Adrenal gland (tissue), 5 donors: ENCODE results near the gene PTMA.

Experiments
- POLR2A ChIP-seq, 2 donors: fragments of 450-650 bp; IDR thresholded peaks; one replicate each; pipeline ENCODE4 v1.6.1; 2017; ENCODE audit warnings: antibody characterized with exemption in 2 of 2, mild to moderate bottlenecking in 2 of 2, moderate library complexity in 1 of 2
- TF ChIP-seq, protein P1 (sequence below), 6 experiments: fragments of 450-650 bp in 4 of 6; fragments of 200-600 bp in 2 of 6; sonication (generic) in 1 of 6; IDR thresholded peaks; 1 replicate in 5 of 6; 2 replicates in 1 of 6; pipeline versions ENCODE4 v1.5.1 to v1.8.0; 2016 to 2021; ENCODE audit warnings: antibody characterized with exemption in 6 of 6, mild to moderate bottlenecking in 2 of 6, moderate library complexity in 1 of 6
- donor health status: DM: no; HTN: no; CAD: no.

GRCh38 chr2:231683292-231684235 lies 24.8 kb upstream of the PTMA start:
- no peak for TF ChIP-seq POLR2A (IDR thresholded peaks at IDR 0.05)
- TF ChIP-seq, protein P1, sequence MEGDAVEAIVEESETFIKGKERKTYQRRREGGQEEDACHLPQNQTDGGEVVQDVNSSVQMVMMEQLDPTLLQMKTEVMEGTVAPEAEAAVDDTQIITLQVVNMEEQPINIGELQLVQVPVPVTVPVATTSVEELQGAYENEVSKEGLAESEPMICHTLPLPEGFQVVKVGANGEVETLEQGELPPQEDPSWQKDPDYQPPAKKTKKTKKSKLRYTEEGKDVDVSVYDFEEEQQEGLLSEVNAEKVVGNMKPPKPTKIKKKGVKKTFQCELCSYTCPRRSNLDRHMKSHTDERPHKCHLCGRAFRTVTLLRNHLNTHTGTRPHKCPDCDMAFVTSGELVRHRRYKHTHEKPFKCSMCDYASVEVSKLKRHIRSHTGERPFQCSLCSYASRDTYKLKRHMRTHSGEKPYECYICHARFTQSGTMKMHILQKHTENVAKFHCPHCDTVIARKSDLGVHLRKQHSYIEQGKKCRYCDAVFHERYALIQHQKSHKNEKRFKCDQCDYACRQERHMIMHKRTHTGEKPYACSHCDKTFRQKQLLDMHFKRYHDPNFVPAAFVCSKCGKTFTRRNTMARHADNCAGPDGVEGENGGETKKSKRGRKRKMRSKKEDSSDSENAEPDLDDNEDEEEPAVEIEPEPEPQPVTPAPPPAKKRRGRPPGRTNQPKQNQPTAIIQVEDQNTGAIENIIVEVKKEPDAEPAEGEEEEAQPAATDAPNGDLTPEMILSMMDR (IDR thresholded peaks at IDR 0.05), result no peak
